KMS-11 (cell line): Measurements from ENCODE around the gene NLGN1.

ENCODE experiments used
- H2AFZ ChIP-seq: fragments of 200-600 bp; sonication (generic); 2 replicates; pipeline ENCODE4 v1.6.1; 2016; ENCODE audit warnings: antibody characterized with exemption, mixed run types, low read depth
- H3K27ac ChIP-seq: fragments of 200-600 bp; sonication (generic); 2 replicates; pipeline ENCODE4 v1.6.1; 2016; ENCODE audit warnings: mild to moderate bottlenecking, mixed run types
- H3K27me3 ChIP-seq: fragments of 200-600 bp; sonication (generic); 2 replicates; pipeline ENCODE4 v1.6.1; 2017; ENCODE audit warnings: mild to moderate bottlenecking, low read depth, mixed run types, moderate library complexity; ENCODE audit not compliant: insufficient read depth
- H3K36me3 ChIP-seq: fragments of 200-600 bp; sonication (generic); 2 replicates; pipeline ENCODE4 v1.6.1; 2017; ENCODE audit warnings: mild to moderate bottlenecking, mixed run types; ENCODE audit not compliant: insufficient read depth
- H3K4me1 ChIP-seq: fragments of 200-600 bp; sonication (generic); 2 replicates; pipeline ENCODE4 v1.6.1; 2016; ENCODE audit warnings: mild to moderate bottlenecking, low read depth, mixed run types; ENCODE audit not compliant: poor library complexity, severe bottlenecking
- H3K4me2 ChIP-seq: fragments of 200-600 bp; sonication (generic); 2 replicates; pipeline ENCODE4 v1.7.0; 2016; ENCODE audit warnings: mild to moderate bottlenecking, mixed run types
- H3K4me3 ChIP-seq: fragments of 200-600 bp; sonication (generic); IDR thresholded peaks from 2 replicates; pipeline ENCODE4 v1.6.1; 2017; ENCODE audit warnings: low read depth, low read length, mixed read lengths; ENCODE audit not compliant: insufficient read depth
- H3K79me2 ChIP-seq: fragments of 200-600 bp; sonication (generic); 2 replicates; pipeline ENCODE4 v1.6.1; 2016; ENCODE audit warnings: low read depth, mixed run types; ENCODE audit not compliant: insufficient read depth
- H3K9ac ChIP-seq: fragments of 200-600 bp; sonication (generic); 2 replicates; pipeline ENCODE4 v1.6.1; 2016; ENCODE audit warnings: mild to moderate bottlenecking, mixed run types
- H4K20me1 ChIP-seq: fragments of 200-600 bp; sonication (generic); 2 replicates; pipeline ENCODE4 v1.6.1; 2016; ENCODE audit warnings: mild to moderate bottlenecking, mixed run types; ENCODE audit not compliant: insufficient read depth
- CTCF ChIP-seq: fragments of 200-600 bp; sonication (generic); conservative IDR thresholded peaks from 2 replicates; pipeline ENCODE4 v1.6.1; 2017; ENCODE audit warnings: low read depth, mild to moderate bottlenecking, antibody characterized with exemption, low read length, moderate library complexity, mixed read lengths

Gene NLGN1

GRCh38 chr3:173660645-173661299 is 263.2 kb downstream of the NLGN1 start:
- Histone ChIP-seq H3K79me2 (no peaks in the 10 kb centered on the region), H3K4me2 (no peak overlapping the region), H4K20me1 (no peaks in the 10 kb centered on the region), H3K4me1 (no peaks in the 10 kb centered on the region), H3K4me3 (no peak overlapping the region), H3K36me3 (no peaks in the 10 kb centered on the region), H3K9ac (no peak overlapping the region), H2AFZ (no peak overlapping the region), H3K27me3 (no peaks in the 10 kb centered on the region), H3K27ac (no peak overlapping the region)
- no peak for TF ChIP-seq CTCF

GRCh38 chr3:173663696-173664111 is 266.2 kb downstream of the NLGN1 start:
- H3K4me2 ChIP-seq: no peak overlapping the region
- no peaks in the 10 kb centered on the region for H3K27me3 ChIP-seq
- H4K20me1 ChIP-seq: no peaks in the 10 kb centered on the region
- no peak overlapping the region for H3K4me3 ChIP-seq
- H2AFZ ChIP-seq: no peak overlapping the region
- no peaks in the 10 kb centered on the region for H3K36me3 ChIP-seq
- no peaks in the 10 kb centered on the region for H3K79me2 ChIP-seq
- no peak overlapping the region for H3K27ac ChIP-seq
- H3K4me1 ChIP-seq: no peaks in the 10 kb centered on the region
- no peak for TF ChIP-seq CTCF
- H3K9ac ChIP-seq: no peak overlapping the region

- no peak overlapping the region for H3K9ac ChIP-seq
Measured at GRCh38 chr3:173676094-173676493, 278.6 kb downstream of the NLGN1 start.

GRCh38 chr3:173681188-173681678 is 283.7 kb downstream of the NLGN1 start:
- Histone ChIP-seq H3K4me1 (no peaks in the 10 kb centered on the region), H3K9ac (no peak overlapping the region), H3K27me3 (no peaks in the 10 kb centered on the region), H3K27ac (no peak overlapping the region), H2AFZ (no peak overlapping the region), H3K36me3 (no peaks in the 10 kb centered on the region), H4K20me1 (no peaks in the 10 kb centered on the region; the same call in 1 of the 2 replicates), H3K4me3 (no peak overlapping the region), H3K4me2 (no peak overlapping the region), H3K79me2 (no peaks in the 10 kb centered on the region)
- no peak for TF ChIP-seq CTCF

More at GRCh38 chr3:173676094-173676493, 278.6 kb downstream of the NLGN1 start:
- no peaks in the 10 kb centered on the region for H3K27me3 ChIP-seq
- no peaks in the 10 kb centered on the region for H3K79me2 ChIP-seq
- no peak overlapping the region for H3K4me3 ChIP-seq
- no peak overlapping the region for H2AFZ ChIP-seq
- H3K27ac ChIP-seq: no peak overlapping the region
- no peak overlapping the region for H3K4me2 ChIP-seq
- TF ChIP-seq CTCF: no peak
- no peaks in the 10 kb centered on the region for H3K36me3 ChIP-seq
- no peaks in the 10 kb centered on the region for H3K4me1 ChIP-seq
- no peaks in the 10 kb centered on the region for H4K20me1 ChIP-seq
